Transverse colon (tissue), 4 donors: Measurements from ENCODE around the gene CTU1.

Experiments
- EP300 ChIP-seq: sonication (generic); formaldehyde crosslinking; IDR thresholded peaks from one replicate; pipeline ENCODE4 v1.6.1; 2017; ENCODE audit warnings: antibody characterized with exemption, low read depth
- POLR2A ChIP-seq: fragments of 450-650 bp; IDR thresholded peaks from one replicate; pipeline ENCODE4 v1.6.1; 2016; ENCODE audit warnings: antibody characterized with exemption, mild to moderate bottlenecking, moderate library complexity
- POLR2AphosphoS5 ChIP-seq, 3 donors: sonication (generic); formaldehyde crosslinking; IDR thresholded peaks; one replicate each; pipeline ENCODE4 v1.6.1; 2016; ENCODE audit warnings: antibody characterized with exemption in 3 of 3
- TF ChIP-seq, protein P1 (sequence below), 5 experiments: fragments of 200-600 bp in 3 of 5; fragments of 450-650 bp in 2 of 5; sonication (generic) in 3 of 5; IDR thresholded peaks; 1 replicate in 2 of 5; 2 replicates in 3 of 5; pipeline ENCODE4 v1.5.1; 2016 to 2017; ENCODE audit warnings: antibody characterized with exemption in 5 of 5, inconsistent platforms in 3 of 5, mild to moderate bottlenecking in 2 of 5, moderate library complexity in 1 of 5

GRCh38 chr19:51131780-51132680 lies 23.8 kb upstream of the CTU1 start:
- TF ChIP-seq POLR2A, result no peak
- TF ChIP-seq, protein P1, sequence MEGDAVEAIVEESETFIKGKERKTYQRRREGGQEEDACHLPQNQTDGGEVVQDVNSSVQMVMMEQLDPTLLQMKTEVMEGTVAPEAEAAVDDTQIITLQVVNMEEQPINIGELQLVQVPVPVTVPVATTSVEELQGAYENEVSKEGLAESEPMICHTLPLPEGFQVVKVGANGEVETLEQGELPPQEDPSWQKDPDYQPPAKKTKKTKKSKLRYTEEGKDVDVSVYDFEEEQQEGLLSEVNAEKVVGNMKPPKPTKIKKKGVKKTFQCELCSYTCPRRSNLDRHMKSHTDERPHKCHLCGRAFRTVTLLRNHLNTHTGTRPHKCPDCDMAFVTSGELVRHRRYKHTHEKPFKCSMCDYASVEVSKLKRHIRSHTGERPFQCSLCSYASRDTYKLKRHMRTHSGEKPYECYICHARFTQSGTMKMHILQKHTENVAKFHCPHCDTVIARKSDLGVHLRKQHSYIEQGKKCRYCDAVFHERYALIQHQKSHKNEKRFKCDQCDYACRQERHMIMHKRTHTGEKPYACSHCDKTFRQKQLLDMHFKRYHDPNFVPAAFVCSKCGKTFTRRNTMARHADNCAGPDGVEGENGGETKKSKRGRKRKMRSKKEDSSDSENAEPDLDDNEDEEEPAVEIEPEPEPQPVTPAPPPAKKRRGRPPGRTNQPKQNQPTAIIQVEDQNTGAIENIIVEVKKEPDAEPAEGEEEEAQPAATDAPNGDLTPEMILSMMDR (IDR thresholded peaks at IDR 0.05), result no peak
- peak in 1 of 3 donors; percentile 2 for TF ChIP-seq POLR2AphosphoS5 (IDR thresholded peaks at IDR 0.05)
- TF ChIP-seq EP300, result no peak
